GM12801 (cell line): Measurements from ENCODE around the gene DPF3.

ENCODE experiments used
- CTCF ChIP-seq: IDR thresholded peaks from one replicate; pipeline ENCODE4 v1.5.1; 2011; ENCODE audit warnings: control low read depth; ENCODE audit not compliant: insufficient read length; ENCODE audit errors: extremely low read depth

The DPF3 gene

GRCh38 chr14:72904218-72904617 lies 10.3 kb upstream of the DPF3 start:
- TF ChIP-seq CTCF: no peak

- no peak for TF ChIP-seq CTCF
Measured at GRCh38 chr14:72903716-72904115, 9.8 kb upstream of the DPF3 start.

GRCh38 chr14:72902801-72903530 lies 9.1 kb upstream of the DPF3 start:
- no peak for TF ChIP-seq CTCF

GRCh38 chr14:72901361-72901760 lies 7.5 kb upstream of the DPF3 start:
- TF ChIP-seq CTCF: no peak

GRCh38 chr14:72898448-72898847 lies 4.5 kb upstream of the DPF3 start:
- no peak for TF ChIP-seq CTCF

GRCh38 chr14:72894623-72895378 lies 900 bp upstream of the DPF3 start:
- no peak for TF ChIP-seq CTCF

- TF ChIP-seq CTCF: no peak
Measured at GRCh38 chr14:72894323-72894622, 372 bp upstream of the DPF3 start.
